Activated T-cell treated with anti-CD3 and anti-CD28 coated beads, Interleukin-2, amount 50 U/mL, for 24 hours (primary cell): ENCODE results near the gene LDHB.
"Not testable (repeated sequence)": the region's sequence is repeated elsewhere in the genome, so short reads cannot be mapped to it uniquely, and the experiment has no call there.

ENCODE experiments used
- DNase-seq: peaks from one replicate; pipeline ENCODE4 v3.0.0-alpha.2; 2020
- H3K27ac Mint-ChIP-seq: 2 replicates; pipeline ENCODE4 v1.8.0; 2020; ENCODE audit warnings: mild to moderate bottlenecking, mixed read lengths
- H3K27me3 Mint-ChIP-seq: 2 replicates; pipeline ENCODE4 v1.8.0; 2020; ENCODE audit warnings: mixed read lengths
- H3K36me3 Mint-ChIP-seq: 2 replicates; pipeline ENCODE4 v1.8.0; 2020; ENCODE audit warnings: low read depth, mixed read lengths
- H3K4me1 Mint-ChIP-seq: 2 replicates; pipeline ENCODE4 v1.8.0; 2020; ENCODE audit warnings: low read depth, mixed read lengths
- H3K4me3 Mint-ChIP-seq: 2 replicates; pipeline ENCODE4 v1.8.0; 2020; ENCODE audit warnings: mild to moderate bottlenecking, moderate library complexity, mixed read lengths
- H3K9me3 Mint-ChIP-seq: 2 replicates; pipeline ENCODE4 v1.8.0; 2020; ENCODE audit warnings: mixed read lengths

The LDHB gene

DNA sequence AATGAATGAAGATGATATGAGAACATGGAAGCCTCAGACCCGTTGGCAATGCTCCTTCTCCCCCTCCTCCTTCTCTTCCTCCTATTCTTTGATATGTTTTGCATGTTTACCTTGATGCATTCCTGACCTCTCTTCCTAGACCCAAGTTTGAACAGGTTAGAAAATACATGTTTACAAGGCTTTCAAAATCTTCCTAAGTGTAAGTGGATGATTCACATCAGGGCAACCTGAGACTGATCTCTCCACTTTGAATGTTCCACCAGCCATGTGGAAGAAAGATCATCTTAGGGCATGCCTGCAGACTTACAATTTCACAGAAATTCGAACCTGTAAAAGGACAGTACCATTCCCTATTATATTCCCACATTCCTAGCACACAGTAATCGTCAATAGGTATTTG lies 18.0 kb upstream of the LDHB start:
- Mint-ChIP-seq H3K9me3 (no peaks in the 10 kb centered on the region), H3K27me3 (no peaks in the 10 kb centered on the region), H3K36me3 (no peaks in the 10 kb centered on the region), H3K4me1 (peaks cover 53% of the 10 kb centered on the region), H3K27ac (no peak overlapping the region), H3K4me3 (no peak overlapping the region)
- DNase-seq: no peak

DNA sequence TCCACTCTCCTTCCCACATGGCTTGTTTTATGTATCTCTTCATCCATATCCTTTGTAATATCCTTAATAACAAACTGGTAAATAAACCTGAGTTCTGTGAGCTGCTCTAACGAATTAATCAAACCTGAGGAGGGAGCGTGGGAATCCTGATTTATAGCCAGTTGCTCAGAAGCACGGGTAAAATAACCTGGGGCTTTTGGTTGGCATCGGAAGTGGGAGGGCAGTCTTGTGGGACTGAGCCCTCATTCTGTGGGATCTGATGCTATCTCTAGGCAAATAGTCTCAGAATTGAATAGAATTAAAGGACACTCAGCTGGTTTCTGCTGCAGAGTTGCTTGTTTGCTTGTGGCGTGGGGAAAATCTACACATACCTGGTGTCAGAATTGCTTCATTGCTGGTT lies 17.5 kb upstream of the LDHB start:
- H3K36me3 Mint-ChIP-seq: no peaks in the 10 kb centered on the region
- H3K9me3 Mint-ChIP-seq: no peaks in the 10 kb centered on the region
- no peak for DNase-seq
- no peaks in the 10 kb centered on the region for H3K27me3 Mint-ChIP-seq
- peaks cover 51% of the 10 kb centered on the region for H3K4me1 Mint-ChIP-seq
- no peak overlapping the region for H3K27ac Mint-ChIP-seq
- H3K4me3 Mint-ChIP-seq: no peak overlapping the region

DNA sequence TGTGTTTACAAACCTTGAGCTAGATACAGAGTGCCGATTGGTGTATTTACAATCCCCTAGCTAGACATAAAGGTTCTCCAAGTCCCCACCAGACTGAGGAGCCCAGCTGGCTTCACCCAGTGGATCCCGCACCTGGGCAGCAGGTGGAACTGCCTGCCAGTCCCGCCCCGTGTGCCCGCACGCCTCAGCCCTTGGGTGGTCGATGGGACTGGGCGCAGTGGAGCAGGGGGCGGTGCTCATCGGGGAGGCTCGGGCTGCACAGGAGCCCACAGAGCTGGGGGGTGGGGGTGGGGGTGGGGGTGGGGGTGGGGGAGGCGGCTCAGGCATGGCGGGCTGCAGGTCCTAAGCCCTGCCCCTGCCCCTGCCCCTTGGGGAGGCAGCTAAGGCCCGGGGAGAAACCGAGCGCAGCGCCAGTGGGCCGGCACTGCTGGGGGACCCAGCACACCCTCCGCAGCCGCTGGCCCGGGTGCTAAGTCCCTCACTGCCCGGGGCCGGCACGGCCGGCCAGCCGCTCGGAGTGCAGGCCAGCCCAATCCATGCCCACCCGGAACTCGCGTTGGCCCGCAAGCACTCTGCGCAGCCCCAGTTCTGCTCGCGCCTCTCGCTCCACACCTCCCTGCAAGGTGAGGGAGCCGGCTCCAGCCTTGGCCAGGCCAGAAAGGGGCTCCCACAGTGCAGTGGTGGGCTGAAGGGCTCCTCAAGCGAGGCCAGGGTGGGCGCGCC lies 16.3 kb upstream of the LDHB start:
- peaks cover 41% of the 10 kb centered on the region for H3K4me1 Mint-ChIP-seq
- H3K27ac Mint-ChIP-seq, H3K36me3 Mint-ChIP-seq: not testable (repeated sequence)

DNA sequence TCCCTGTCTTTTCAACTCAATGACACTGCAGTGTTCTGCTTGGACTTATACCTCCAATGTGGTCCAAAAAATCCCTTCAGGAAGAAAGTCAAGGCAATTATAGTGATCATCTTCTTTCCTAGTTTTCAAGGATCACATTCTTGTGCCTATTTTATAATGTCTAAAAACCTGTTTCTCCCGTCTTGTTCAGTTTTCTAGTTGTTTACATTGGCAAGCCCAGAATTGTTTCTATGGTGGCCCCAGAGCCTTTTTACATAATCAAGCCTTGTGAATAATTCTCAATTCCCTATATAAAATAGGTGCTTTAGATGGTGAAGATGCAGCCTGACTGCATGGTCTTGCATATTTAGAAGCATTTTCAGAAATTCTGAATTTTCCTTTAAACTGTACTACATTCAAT lies 14.5 kb upstream of the LDHB start:
- H3K27me3 Mint-ChIP-seq: peaks cover 6% of the 10 kb centered on the region
- H3K27ac Mint-ChIP-seq: no peak overlapping the region
- H3K36me3 Mint-ChIP-seq: no peaks in the 10 kb centered on the region
- no peak overlapping the region for H3K4me3 Mint-ChIP-seq
- H3K9me3 Mint-ChIP-seq: no peaks in the 10 kb centered on the region
- peaks cover 22% of the 10 kb centered on the region for H3K4me1 Mint-ChIP-seq
- DNase-seq: no peak

More for the DNA sequence above, 16.3 kb upstream of the LDHB start:
- not testable (repeated sequence) for DNase-seq, H3K27me3 Mint-ChIP-seq, H3K4me3 Mint-ChIP-seq, H3K9me3 Mint-ChIP-seq

DNA sequence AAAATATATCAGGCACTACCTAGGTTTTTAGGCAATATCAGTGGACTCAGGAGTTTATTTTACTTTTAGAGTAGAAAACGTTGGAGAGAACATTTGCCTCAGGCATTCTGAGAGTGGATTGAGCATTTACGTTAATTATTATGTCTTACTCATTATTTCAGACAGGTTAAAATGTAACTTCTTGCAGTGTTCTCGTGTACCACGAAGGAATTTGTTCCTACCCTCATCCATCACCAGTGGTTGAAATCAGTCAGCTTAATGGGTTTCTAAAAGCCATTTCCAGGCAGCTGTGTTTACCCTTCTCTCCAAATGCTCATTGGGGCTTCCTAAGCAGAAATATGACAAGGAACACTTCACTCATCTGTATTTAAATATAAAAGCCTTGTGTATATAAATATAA lies 9.1 kb upstream of the LDHB start:
- DNase-seq: no peak
- H3K4me1 Mint-ChIP-seq: no peaks in the 10 kb centered on the region
- peaks cover 6% of the 10 kb centered on the region for H3K27me3 Mint-ChIP-seq
- no peak overlapping the region for H3K4me3 Mint-ChIP-seq
- no peaks in the 10 kb centered on the region for H3K36me3 Mint-ChIP-seq
- H3K27ac Mint-ChIP-seq: no peak overlapping the region
- H3K9me3 Mint-ChIP-seq: no peaks in the 10 kb centered on the region

DNA sequence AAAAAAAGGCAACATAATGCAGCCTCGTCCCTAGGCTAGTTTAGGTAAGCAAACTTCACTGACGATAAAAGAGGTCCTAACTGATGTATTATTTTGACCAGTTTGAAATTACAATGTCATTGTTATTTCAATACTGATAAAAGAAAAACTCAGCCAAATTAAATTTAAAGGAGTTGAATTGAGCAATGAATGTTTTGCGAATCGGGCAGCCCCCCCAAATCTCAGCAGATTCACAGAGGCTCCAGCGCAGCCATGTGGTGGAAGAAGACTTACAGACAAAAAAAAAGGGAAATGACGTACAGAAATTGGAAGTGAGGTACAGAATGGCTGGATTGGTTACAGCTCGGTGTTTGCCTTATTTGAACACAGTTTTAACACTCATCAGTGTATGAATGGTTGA lies 8.2 kb upstream of the LDHB start:
- H3K9me3 Mint-ChIP-seq: no peaks in the 10 kb centered on the region
- H3K4me3 Mint-ChIP-seq: no peak overlapping the region
- peaks cover 6% of the 10 kb centered on the region for H3K27me3 Mint-ChIP-seq
- H3K36me3 Mint-ChIP-seq: no peaks in the 10 kb centered on the region
- no peak for DNase-seq
- no peaks in the 10 kb centered on the region for H3K4me1 Mint-ChIP-seq
- no peak overlapping the region for H3K27ac Mint-ChIP-seq

DNA sequence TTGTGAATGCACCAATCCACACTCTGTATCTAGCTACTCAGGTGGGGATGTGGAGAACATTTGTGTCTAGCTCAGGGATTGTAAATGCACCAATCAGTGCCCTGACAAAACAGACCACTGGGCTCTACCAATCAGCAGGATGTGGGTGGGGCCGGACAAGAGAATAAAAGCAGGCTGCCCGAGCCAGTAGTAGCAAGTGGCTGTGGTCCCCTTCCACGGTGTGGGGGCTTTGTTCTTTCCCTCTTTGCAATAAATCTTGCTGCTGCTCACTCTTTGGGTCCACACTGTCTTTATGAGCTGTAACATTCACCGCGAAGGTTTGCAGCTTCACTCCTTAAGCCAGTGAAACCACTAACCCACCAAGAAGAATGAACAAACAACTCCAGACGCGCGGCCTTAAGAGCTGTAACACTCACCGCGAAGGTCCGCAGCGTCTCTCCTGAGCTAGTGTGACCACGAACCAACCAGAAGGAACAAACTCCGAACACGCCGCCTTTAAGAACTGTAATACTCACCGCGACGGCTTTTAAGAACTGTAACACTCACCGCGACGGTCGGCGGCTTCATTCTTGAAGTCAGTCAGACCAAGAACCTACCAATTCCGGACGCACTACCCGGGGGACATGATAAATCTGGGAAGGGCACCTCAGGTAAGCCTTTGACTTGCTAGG lies 4.6 kb upstream of the LDHB start:
- Mint-ChIP-seq H3K4me1 (peaks cover 21% of the 10 kb centered on the region), H3K27ac (no peak overlapping the region), H3K4me3 (no peak overlapping the region), H3K9me3 (no peaks in the 10 kb centered on the region), H3K27me3 (no peaks in the 10 kb centered on the region), H3K36me3 (peaks cover 8% of the 10 kb centered on the region)
- DNase-seq: no peak

DNA sequence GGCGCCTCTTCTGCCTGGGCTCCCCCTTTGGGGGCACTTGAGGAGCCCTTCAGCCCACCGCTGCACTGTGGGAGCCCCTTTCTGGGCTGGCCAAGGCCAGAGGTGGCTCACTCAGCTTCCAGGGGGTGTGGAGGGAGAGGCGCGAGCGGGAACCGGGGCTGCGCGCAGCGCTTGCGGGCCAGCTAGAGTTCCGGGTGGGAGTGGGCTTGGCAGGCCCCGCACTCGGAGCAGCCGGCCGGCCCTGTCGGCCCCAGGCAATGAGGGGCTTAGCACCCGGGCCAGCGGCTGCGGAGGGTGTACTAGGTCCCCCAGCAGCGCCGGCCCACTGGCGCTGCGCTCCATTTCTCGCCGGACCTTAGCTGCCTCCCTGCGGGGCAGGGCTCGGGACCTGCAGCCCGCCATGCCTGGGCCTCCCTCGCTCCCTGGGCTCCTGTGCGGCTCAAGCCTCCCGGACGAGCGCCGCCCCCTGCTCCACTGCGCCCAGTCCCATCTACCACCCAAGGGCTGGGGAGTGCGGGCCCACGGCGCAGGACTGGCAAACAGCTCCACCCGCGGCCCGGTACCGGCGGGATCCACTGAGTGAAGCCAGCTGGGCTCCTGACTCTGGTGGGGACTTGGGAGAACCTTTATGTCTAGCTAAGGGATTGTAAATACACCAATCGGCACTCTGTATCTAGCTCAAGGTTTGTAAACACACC lies 3.9 kb upstream of the LDHB start:
- H3K27ac Mint-ChIP-seq: not testable (repeated sequence)
- H3K36me3 Mint-ChIP-seq: peaks cover 15% of the 10 kb centered on the region

DNA sequence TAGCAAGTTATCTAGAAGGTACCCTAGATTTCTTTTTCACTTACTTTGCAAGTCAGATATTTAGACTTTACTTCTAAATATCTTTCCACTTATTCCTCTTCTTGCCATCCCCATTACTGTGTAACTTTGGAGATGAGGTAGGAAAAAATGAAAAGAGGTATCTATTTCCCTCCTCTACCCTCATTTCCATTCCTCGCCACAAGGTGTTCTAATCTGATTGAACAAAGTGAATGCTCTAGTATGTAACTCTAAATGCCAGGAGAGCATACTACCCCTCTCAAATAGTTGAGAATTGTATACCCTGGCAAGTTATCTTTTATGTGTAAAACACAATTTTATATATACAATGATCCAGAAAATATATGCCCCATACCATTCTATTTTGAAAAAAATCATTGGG lies 1.7 kb upstream of the LDHB start:
- H3K36me3 Mint-ChIP-seq: peaks cover 36% of the 10 kb centered on the region
- H3K4me1 Mint-ChIP-seq: peaks cover 36% of the 10 kb centered on the region
- DNase-seq: no peak
- H3K27me3 Mint-ChIP-seq: no peaks in the 10 kb centered on the region
- H3K4me3 Mint-ChIP-seq: no peak overlapping the region
- H3K27ac Mint-ChIP-seq: no peak overlapping the region
- H3K9me3 Mint-ChIP-seq: no peaks in the 10 kb centered on the region

More for the DNA sequence above, 3.9 kb upstream of the LDHB start:
- not testable (repeated sequence) for H3K9me3 Mint-ChIP-seq, H3K27me3 Mint-ChIP-seq, DNase-seq, H3K4me3 Mint-ChIP-seq
- H3K4me1 Mint-ChIP-seq: peaks cover 21% of the 10 kb centered on the region

DNA sequence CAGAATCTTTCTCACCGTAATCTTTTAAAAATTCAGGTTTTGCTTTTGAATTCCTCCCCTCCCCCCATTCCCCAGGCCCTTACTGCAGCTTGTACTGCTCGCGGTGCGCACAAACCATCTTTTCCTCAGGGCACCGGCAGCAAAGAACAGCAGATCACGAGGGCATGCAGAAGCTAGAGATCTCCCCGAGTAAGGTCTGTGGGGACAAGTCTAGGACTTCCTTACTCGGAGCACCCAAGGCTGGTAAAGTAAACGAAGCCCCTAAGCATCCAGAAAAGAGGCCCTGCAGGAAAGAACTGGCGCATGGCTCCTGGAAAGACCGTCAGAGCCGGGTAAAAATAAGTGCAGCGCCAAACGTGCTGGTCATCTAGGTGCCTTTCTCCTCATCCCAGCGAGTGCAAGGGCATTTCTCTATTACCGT lies 727 bp downstream of the LDHB start:
- peak; percentile 70 for DNase-seq
- Mint-ChIP-seq H3K27ac (peak overlapping the region; percentile 99), H3K27me3 (no peaks in the 10 kb centered on the region), H3K9me3 (no peaks in the 10 kb centered on the region), H3K36me3 (peaks cover 61% of the 10 kb centered on the region), H3K4me3 (peak overlapping the region; percentile 99), H3K4me1 (peaks cover 58% of the 10 kb centered on the region)

DNA sequence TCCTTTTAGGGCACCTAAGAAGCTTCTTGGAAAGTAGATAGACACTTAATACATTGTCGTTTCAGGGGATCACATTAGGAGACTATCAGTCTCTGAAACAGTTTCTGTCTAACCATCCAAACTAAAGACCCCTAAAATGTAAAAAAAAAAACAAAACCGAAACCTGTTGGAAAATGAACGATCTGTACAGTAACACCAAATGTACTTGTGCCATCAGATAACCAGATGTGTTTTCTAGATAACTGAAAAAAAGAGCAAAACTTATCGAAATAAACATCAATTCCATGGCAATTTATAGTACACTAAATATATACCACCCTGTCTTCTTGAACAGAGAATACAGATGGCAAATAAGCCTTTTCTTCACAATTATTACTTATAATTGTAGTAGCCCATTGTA lies 2.1 kb downstream of the LDHB start:
- H3K27ac Mint-ChIP-seq: peak overlapping the region; percentile 99
- H3K27me3 Mint-ChIP-seq: no peaks in the 10 kb centered on the region
- peaks cover 71% of the 10 kb centered on the region for H3K4me1 Mint-ChIP-seq
- peak overlapping the region; percentile 99 for H3K4me3 Mint-ChIP-seq
- DNase-seq: no peak
- H3K9me3 Mint-ChIP-seq: no peaks in the 10 kb centered on the region
- H3K36me3 Mint-ChIP-seq: peaks cover 74% of the 10 kb centered on the region

DNA sequence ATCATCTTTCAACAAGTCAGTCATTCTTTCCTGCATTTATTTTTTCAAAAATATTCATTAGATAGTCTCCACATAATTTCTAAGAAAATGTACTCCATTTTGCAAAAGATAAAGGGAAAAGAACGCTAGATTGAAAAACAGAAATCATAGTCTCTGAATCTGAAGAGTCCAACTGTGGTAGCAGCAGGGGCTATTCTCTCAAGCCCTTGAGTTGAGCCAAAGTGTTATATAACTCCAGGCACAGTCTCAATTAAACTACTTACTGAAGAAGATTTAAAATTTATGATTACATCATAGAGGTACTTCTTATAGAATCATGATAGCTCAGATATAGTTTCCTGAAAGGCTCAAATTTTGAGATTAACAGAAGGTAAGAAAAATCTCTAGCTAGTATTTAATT lies 5.8 kb downstream of the LDHB start:
- H3K9me3 Mint-ChIP-seq: no peaks in the 10 kb centered on the region
- H3K36me3 Mint-ChIP-seq: peaks cover 100% of the 10 kb centered on the region

DNA sequence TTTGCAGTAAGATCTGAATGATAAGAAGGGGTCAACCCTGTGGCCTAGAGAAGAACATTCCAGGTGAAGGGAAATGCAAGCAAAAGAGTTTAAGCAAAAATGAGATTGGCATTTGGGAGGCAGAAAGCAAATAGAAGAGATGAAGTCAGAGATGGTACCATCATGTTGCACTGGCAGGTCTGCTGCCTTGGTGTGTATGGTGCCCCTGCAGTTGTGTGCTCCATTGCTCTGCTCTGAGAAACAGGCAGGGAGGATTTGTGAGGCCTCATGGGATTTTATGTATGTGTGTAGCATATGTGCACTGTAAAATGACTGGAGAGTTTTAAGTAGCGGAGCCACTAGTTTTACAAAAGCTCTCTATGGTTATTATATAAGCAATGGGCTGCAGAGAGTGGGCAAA lies 6.6 kb downstream of the LDHB start:
- Mint-ChIP-seq H3K4me1 (peaks cover 90% of the 10 kb centered on the region), H3K9me3 (no peaks in the 10 kb centered on the region), H3K36me3 (peaks cover 100% of the 10 kb centered on the region), H3K4me3 (peak overlapping the region; percentile 13), H3K27me3 (no peaks in the 10 kb centered on the region), H3K27ac (peak overlapping the region; percentile 79)
- DNase-seq: no peak

More for the DNA sequence above, 5.8 kb downstream of the LDHB start:
- no peak for DNase-seq
- H3K27me3 Mint-ChIP-seq: no peaks in the 10 kb centered on the region
- peaks cover 84% of the 10 kb centered on the region for H3K4me1 Mint-ChIP-seq
- H3K4me3 Mint-ChIP-seq: no peak overlapping the region
- peak overlapping the region; percentile 79 for H3K27ac Mint-ChIP-seq

DNA sequence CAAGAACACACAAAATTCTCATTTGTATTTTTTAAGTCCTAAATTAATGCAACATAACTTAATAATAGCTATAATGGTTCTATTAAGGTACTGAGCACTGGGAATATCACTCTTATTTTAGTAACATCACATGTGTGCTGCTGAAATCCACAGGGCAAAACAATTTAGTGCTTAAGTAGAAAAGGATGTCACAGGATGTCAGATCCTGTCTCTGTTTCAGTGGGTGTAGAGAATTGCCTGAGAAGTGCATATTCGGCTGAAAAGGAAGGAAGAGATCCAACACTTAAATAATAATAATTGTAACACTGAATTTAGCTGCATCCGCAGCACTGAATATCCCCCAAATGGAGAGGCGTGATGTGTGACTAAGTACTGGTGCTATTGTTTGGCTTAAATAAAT lies 8.6 kb downstream of the LDHB start:
- H3K4me3 Mint-ChIP-seq: no peak overlapping the region
- no peaks in the 10 kb centered on the region for H3K9me3 Mint-ChIP-seq
- peak overlapping the region; percentile 2 for H3K27ac Mint-ChIP-seq
- H3K36me3 Mint-ChIP-seq: peaks cover 100% of the 10 kb centered on the region
- H3K27me3 Mint-ChIP-seq: no peaks in the 10 kb centered on the region
- H3K4me1 Mint-ChIP-seq: peaks cover 89% of the 10 kb centered on the region
- no peak for DNase-seq

DNA sequence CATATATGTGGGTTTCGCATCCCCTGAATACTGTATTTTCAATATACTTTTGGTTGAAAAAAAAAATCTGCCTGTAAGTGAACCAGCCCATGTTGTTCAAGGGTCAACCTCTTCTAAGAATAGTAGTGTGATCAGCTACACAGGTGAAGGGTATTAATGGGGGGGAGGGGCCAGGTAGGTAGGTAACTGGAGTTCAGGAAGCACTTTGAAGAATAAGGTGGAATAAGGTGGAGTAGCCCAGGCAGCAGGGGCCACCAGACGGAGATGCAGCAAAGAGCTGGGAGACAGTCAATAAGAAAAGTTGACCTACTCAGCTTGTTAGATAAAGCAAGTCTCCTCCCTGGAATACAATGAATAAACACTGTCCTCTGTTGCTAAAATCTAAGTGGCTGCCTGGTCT lies 9.3 kb downstream of the LDHB start:
- peaks cover 100% of the 10 kb centered on the region for H3K36me3 Mint-ChIP-seq
- no peak for DNase-seq
- peaks cover 91% of the 10 kb centered on the region for H3K4me1 Mint-ChIP-seq
- H3K9me3 Mint-ChIP-seq: no peaks in the 10 kb centered on the region
- H3K27me3 Mint-ChIP-seq: no peaks in the 10 kb centered on the region
- H3K27ac Mint-ChIP-seq: peak overlapping the region; percentile 57
- H3K4me3 Mint-ChIP-seq: no peak overlapping the region
